ENCODE measurements around the gene SRRD.

- TF ChIP-seq, protein P1, sequence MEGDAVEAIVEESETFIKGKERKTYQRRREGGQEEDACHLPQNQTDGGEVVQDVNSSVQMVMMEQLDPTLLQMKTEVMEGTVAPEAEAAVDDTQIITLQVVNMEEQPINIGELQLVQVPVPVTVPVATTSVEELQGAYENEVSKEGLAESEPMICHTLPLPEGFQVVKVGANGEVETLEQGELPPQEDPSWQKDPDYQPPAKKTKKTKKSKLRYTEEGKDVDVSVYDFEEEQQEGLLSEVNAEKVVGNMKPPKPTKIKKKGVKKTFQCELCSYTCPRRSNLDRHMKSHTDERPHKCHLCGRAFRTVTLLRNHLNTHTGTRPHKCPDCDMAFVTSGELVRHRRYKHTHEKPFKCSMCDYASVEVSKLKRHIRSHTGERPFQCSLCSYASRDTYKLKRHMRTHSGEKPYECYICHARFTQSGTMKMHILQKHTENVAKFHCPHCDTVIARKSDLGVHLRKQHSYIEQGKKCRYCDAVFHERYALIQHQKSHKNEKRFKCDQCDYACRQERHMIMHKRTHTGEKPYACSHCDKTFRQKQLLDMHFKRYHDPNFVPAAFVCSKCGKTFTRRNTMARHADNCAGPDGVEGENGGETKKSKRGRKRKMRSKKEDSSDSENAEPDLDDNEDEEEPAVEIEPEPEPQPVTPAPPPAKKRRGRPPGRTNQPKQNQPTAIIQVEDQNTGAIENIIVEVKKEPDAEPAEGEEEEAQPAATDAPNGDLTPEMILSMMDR (conservative IDR thresholded peaks at IDR 0.05) = no peak
- no peak for TF ChIP-seq EZH2 (IDR thresholded peaks at IDR 0.05; ENCODE audit: low read depth)
Measured at GRCh38 chr22:26477341-26477731, 6.3 kb upstream of the SRRD start.
